GM23338 (cell line): ENCODE data around the gene SRSF12.

Experiments used
- CTCF ChIP-seq, 2 experiments: fragments of 200-600 bp in 1 of 2; sonication (generic) in 1 of 2; conservative IDR thresholded peaks; 2 replicates each; pipeline versions ENCODE4 v1.5.1 to v1.6.1; 2016 to 2017; ENCODE audit warnings: antibody characterized with exemption in 2 of 2, low read depth in 2 of 2, mild to moderate bottlenecking in 2 of 2, moderate library complexity in 1 of 2
- POLR2AphosphoS5 ChIP-seq: IDR thresholded peaks from 2 replicates; pipeline ENCODE4 v1.6.1; 2016; ENCODE audit warnings: antibody characterized with exemption, low read depth
- STAT1 ChIP-seq: IDR thresholded peaks from one replicate; pipeline ENCODE4 v1.6.1; 2016; ENCODE audit warnings: antibody characterized with exemption; ENCODE audit not compliant: unreplicated experiment

- TF ChIP-seq POLR2AphosphoS5, result no peak
- TF ChIP-seq STAT1, result no peak
- no peak for TF ChIP-seq CTCF (conservative IDR thresholded peaks at IDR 0.05; ENCODE audit: low read depth in 2 of 2)
Observed at GRCh38 chr6:89050155-89050554, 67.7 kb downstream of the SRSF12 start.
